Cardiac atrium fibroblast (primary cell): ENCODE measurements around the gene VAT1L. TPM values are rescaled to one million over a fixed set of nuclear protein-coding genes. Genes with fewer than 3 reads are reported as not detected.

ENCODE experiments used
- total RNA-seq: library from RNA; depleted of rRNA; stranded (reverse); fragments of >200 nt; gene quantifications from 2 replicates; pipeline ENCODE4 v1.2.3, GENCODE V29; 2015

The VAT1L gene, protein sequence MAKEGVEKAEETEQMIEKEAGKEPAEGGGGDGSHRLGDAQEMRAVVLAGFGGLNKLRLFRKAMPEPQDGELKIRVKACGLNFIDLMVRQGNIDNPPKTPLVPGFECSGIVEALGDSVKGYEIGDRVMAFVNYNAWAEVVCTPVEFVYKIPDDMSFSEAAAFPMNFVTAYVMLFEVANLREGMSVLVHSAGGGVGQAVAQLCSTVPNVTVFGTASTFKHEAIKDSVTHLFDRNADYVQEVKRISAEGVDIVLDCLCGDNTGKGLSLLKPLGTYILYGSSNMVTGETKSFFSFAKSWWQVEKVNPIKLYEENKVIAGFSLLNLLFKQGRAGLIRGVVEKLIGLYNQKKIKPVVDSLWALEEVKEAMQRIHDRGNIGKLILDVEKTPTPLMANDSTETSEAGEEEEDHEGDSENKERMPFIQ
- 0.81 TPM in 1 of 2 replicates, not detected in the other for total RNA-seq

DNA sequence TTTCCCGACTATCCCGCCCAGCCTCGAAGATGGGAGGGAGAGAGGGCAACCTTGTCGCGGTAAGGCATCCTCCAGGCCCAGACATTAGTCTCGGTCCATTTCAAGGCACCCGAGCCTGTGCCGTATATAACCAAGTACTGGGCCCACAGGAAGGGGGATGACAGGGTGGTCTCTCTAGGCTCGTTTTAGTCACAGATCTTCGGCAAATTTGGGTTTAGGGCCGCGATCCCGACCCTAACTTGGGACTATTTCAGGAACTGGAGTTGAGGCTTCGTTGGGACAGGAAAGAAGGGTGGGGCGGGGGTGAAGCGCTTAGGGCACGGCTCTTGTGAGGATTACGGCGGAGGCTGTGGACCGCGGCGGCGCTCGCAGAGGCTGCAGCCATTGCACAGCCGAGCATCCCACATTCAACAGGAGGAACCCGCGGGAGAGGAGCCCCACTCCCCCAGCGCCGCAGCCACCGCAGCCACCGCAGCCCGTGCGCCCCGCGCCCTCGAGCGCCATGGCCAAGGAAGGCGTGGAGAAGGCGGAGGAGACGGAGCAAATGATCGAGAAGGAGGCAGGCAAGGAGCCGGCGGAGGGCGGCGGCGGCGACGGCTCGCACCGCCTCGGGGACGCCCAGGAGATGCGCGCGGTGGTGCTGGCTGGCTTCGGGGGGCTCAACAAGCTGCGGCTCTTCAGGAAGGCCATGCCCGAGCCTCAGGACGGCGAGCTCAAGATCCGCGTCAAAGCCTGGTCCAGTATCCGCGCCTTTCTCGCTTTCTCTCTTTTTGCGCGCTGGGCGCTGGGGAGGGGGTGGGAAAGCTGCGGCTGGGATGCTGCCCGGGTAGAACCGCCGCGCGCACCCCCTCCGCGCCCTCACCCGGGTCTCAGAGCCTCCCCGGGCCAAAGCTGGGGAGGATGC, at the start of gene VAT1L:
Gene VAT1L (plus strand): TSS at position 384 of the 904 bp plus-strand sequence. CDS start 119 bp downstream, at position 503.

DNA sequence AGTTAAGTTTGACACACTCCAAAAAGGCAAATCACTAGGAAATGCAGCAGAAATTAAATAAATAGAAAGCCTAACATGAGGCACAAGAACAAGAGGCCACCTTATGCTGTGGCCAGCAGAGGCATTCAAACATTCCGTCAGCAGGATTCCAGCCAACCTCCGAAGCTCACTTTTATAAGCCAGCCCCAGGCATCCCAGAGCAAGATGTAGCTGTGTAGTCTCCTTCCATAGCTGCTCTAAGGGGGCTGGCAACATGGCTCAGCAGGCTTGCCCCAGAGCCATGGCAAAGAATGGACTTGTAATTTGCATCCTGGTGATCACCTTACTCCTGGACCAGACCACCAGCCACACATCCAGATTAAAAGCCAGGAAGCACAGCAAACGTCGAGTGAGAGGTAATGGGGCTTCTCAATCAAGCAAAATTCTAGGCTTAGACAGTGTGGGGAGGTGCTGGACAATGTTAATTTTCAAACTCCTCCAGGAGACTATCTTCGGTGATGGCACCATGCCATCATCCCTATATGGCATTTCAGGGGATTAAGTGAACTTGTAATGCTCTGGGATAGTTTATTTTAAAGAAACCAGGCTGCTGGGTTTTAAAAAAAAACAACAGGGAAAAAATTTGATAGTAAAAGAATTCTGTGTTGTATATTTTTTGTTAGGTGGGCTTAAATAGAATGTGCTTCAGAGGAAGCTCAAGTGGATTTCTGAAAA, 234.1 kb downstream of the VAT1L start, which contains the start of gene CLEC3A:
Gene CLEC3A (plus strand): TSS at position 202 of the 714 bp plus-strand sequence. CDS start 79 bp downstream, at position 281.

Other genes starting within 250 kb of the VAT1L start
- 2.6 and 6.0 TPM in 2 replicates for gene NUDT7, start 66.0 kb upstream of the VAT1L start, total RNA-seq
- gene CLEC3A, start 234.0 kb downstream of the VAT1L start, total RNA-seq: not detected in 2 replicates